T-helper 22 cell (primary cell): Measurements from ENCODE around the gene MAFF.
"Not testable (repeated sequence)": the region's sequence is repeated elsewhere in the genome, so short reads cannot be mapped to it uniquely, and the experiment has no call there.

Source experiments
- DNase-seq: peaks from one replicate; pipeline ENCODE4 v3.0.0-alpha.2; 2020; ENCODE audit warnings: low read depth

The MAFF gene

GRCh38 chr22:38223289-38223960, 21.6 kb downstream of the MAFF start:
- no peak for DNase-seq

GRCh38 chr22:38226853-38227649, 25.3 kb downstream of the MAFF start:
- DNase-seq: no peak

DNA sequence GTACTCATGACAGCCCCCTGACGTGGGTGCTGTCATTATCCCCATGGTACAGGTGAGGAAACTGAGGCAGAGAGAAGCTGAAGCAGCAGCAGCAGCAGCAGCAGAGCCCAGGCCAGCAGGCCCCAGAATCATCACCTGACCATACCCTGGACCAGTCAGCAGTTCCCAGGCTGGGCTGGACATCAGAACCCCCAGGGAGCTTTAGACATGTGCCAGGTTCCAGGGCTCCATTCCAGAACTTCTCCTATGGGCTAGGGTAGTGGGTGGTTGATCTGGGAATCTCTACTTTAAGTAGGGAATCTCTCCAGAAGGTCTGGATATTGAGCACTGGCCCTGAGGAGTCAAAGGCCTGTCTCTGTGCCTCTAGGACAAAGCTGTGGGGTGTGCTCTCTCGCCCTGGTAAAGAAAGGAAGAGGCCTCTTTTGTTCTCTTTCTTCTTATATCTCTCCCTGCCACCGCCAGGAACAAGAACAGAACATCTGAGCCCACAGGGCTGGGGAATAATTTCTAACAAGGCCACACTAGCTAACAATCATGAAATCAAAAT, 26.6 kb downstream of the MAFF start:
- no peak for DNase-seq

- no peak for DNase-seq
Observed at GRCh38 chr22:38228873-38229740, 27.3 kb downstream of the MAFF start.

DNA sequence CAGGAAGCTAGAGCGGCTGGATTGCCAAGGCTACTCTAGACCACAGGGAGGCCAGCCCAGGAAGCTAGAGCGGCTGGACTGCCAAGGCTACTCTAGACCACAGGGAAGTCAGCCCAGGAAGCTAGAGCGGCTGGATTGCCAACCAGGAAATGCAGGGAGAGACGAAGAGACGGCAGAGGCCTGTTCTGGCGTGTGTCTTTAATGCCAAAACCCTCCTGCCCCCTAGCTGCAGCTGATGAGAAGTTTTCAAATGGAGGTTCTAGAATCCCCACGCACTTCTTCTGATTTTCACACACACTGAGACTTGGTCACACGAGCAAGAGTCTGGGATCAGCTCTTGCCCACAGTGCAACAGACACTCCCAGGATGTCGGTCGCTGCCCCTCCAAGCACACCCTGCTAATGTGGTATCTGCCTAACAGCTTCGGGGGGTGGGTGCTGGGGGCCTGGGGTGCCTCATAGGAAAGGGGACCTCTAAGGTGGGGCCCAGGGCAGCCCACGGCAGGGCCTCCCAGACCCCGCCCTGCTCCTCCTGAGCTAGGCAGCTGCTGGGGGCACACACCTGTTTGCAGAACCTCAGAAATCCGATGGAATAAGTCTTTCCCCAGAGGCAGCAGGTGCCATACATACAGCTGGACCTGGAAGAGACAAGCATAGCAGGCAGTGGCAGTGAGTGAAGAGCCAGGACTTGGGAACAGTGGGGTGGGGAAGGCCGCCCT, 28.5 kb downstream of the MAFF start:
- no peak for DNase-seq

DNA sequence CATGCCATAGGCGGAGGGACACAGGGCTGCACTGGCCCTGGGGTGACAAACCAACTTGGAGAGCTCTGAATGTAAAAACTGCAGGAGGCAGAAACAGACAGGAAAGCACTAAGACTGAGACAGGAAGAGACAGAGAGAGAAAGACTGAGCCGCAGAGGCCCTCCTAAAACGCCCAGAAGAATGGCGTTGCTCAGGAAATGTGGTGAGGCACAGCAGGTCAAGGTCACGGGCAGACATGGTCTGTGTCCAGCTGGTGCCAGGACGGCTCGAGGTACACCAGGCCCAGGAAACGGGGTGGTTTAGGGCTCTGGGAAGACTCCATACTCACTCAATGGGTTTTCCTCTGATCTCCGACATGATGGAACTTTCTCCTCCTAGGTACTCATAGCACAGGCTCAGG, 29.1 kb downstream of the MAFF start:
- no peak for DNase-seq

DNA sequence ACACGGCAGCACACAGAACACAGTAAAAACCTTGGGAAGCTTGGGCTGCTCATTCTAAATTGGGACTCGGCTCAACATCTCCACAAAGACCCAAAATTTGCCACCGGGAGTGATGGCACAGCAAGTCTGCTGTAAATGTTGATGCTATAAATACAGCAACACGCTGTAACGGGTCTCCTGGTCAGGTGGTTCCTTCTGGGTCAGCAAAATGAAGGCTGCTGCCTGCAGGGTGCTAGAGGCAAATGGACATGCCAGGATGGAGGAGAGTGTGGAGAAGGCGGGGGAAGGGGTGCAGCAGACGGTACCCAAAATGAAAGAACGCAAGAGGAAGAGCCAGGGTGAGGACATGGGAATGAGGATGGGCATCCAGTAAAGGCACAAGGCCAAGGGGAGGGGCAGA, 30.4 kb downstream of the MAFF start:
- DNase-seq: no peak

DNA sequence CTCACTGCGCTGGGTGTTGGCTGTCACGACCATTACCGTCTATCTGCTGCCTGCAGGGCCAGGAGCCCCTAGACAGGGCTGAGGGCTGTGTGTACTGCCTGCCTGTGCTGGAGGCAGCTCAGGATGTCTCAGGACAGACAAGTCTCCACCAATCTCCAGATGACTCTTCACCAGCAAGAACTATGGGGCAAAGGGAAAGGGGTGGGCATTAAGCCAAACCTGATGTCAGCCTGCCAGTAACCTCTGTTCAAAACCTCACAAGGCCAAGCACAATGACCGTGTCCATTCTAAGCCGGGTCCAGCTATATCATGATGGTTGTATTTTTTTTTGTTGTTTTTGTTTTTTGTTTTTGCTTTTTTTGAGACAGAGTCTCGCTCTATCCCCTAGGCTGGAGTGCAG, 31.6 kb downstream of the MAFF start:
- no peak for DNase-seq

GRCh38 chr22:38233856-38234255, 32.1 kb downstream of the MAFF start:
- DNase-seq: not testable (repeated sequence)

DNA sequence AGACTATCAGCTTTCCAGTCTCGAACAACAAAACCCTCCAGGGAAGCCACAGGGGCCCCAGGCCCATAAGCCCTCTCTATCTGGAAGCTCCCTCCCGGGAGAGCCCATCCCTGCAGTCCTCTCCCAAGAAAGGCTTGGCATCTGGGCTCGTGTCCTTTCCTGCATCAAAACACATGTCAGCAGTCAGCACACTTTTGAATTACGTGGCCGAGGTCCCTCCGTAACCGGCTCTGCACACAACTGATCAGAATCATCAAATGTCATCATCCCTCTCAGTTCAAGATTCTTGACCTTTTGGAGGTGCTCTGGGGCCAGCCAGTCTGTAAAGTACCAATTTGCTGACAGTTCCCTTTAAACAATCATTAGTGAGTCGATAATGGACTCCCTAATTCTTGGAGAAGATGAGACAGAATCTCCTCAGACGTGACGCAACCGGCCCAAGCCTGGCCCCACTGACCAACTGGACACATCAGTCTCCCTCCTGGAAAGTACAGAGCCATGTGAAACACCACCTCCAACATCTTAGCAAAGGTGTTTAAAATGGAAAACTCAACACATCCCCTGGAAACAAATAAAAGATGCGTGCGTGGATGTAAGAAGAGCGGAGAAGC, 33.6 kb downstream of the MAFF start:
- DNase-seq: no peak

GRCh38 chr22:38236786-38237185, 35.0 kb downstream of the MAFF start:
- no peak for DNase-seq

DNA sequence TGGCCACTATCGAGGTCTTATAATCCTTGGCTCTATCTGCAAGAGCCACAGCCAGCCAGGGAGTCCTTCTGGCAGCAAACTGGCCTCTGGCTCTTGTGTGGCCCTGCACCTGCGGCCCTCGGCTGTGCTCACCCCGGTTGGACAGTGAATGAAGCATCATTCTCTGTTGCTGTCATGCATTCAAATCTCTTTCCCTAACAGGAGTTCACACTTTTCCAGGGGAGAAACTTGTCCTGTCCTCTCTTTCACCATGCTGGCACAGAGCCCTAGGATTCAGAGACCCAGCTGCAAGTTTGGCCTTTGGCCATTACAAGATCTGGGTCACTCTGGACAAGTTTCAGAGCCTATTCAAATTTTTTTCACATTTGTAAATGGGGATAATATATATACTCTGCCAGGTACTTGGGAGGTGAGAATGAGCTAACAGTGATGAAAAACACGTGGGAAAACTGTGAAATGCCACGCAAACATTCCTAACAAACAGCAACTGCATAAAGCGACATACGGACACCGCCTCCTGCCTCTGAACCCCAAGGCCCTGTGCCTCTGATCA, 36.8 kb downstream of the MAFF start:
- DNase-seq: no peak

DNA sequence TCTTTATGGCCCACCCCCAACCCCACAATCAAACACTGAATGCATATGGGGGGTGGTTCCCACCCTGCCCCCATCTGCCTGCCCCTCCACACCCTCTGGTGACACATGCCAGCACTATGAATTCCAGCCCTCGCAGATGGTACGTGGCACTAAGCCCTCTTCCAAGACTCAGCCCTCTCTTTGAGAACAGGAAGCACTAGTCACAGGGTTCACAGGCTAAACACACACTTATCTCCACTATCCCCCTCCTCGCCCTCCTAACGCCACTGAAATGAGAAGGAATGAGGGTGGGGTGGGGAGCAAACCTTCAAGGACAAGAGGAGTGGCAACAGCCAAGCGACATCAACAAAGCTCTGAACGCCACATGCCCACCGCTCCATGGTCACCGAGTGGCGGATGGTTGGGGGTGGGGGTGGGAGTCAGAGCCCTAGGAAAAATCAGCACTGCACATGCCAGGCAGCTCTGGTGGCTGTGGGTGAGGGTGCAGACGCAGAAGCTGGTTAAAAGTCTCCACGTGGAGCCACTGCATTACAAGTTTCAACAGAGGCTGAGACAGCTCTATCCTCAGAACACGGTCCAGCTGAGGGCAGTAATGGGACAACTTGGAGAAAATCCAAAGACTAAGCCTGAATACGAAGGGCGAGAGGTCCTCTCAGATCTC, 37.4 kb downstream of the MAFF start:
- no peak for DNase-seq

DNA sequence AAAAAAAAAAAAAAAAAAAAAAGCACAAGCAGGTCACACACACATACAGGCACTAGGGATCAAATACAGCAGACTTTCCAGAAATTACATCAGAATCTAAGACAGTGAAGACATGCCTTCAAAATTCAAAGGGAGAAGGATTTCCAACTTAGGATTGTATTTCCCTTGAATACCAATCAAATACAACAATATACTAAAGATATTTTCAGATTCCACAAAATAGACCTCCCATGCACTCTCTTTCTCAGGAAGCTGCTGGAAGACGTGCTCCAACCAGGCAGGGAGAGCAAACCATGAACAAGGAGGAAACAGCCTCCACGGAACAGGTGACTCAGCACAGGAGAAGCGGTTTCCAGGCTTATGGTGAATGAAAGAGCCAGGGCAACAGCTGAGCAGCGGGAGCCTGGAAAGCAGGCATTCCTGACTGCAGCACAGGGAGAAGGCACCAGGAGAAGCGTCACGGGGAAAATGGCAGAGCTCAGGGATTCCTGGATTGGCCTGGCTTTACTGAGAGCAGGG, 39.0 kb downstream of the MAFF start:
- DNase-seq: no peak

GRCh38 chr22:38243007-38243765, 41.4 kb downstream of the MAFF start:
- no peak for DNase-seq

GRCh38 chr22:38244106-38244505, 42.3 kb downstream of the MAFF start:
- DNase-seq: no peak

- DNase-seq: no peak
Observed at GRCh38 chr22:38246046-38246658, 44.4 kb downstream of the MAFF start.

GRCh38 chr22:38246692-38247091, 44.9 kb downstream of the MAFF start:
- DNase-seq: no peak

DNA sequence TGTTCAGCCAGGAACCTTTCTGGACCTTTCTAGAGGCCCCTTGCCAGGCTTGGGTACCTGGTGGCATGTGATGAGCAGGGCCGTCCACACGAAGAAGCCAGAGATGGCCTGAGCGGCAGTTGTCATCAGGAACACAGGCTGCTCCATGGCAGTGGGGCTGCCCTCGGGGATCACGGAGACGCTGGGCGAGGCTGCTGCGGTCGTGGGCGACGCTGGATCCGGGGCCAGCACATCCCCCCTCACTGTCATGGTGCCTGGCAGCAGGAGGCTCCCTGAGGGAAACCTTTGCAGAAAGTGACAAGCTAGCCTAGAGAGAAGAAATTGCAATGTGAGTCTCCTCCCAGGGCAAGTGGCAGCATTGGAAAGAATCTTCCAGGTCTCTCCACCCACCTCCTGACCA, 45.9 kb downstream of the MAFF start:
- no peak for DNase-seq
